ENCODE results near the gene EDC4. TPM values are rescaled to one million over a fixed set of nuclear protein-coding genes. Genes with fewer than 3 reads are reported as not detected.

Gene EDC4
- polyA plus RNA-seq, 2 of the 4 experiments (the other 2 are of a cell fraction) = 21.0 to 54.9 TPM

DNA sequence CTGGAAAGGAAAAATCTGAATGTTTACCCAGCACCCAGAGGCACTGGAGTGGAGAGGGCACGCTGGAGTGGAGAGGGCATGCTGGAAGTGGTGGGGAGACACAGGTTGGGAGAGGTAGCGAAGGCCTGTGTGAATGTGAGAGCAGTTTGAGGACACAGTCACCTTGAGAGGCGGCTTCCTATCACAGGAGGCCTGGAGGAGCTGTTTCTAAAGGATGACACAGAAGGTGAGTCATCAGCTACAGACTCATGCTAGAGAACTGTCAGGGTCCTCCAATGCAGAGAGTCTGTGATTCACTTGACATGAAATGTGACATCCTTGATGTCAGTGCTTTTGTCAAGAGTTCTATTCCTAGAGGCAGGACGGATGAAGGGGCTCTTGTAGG, 45.0 kb downstream of the EDC4 start:
- Histone ChIP-seq H3K9me3 (no peaks in the 10 kb centered on the region), H3K4me2 (peak overlapping the region; percentile 27; the same call in 2 of the 3 replicates), H3K4me3 (no peak overlapping the region), H3K4me1 (peaks cover 16% of the 10 kb centered on the region), H3K27ac (peak overlapping the region in 1 of 2 experiments; percentile 2; a peak in 1 of 6 replicates)
- peak; percentile 89 to 90 for ATAC-seq
- no peak for TF ChIP-seq EHMT2 (IDR thresholded peaks at IDR 0.05; ENCODE audit: low read depth)
- TF ChIP-seq ESRRA (IDR thresholded peaks at IDR 0.05; ENCODE audit: borderline replicate concordance, low read length) = peak; percentile 16; the same call in 1 of the 2 replicates
- peak; percentile 58; the same call in 1 of the 2 replicates for TF ChIP-seq FOSL2 (IDR thresholded peaks at IDR 0.05)
- TF ChIP-seq FOSL2 (CRISPR knock-in tag; IDR thresholded peaks at IDR 0.05) = peak; percentile 95
- no peak for FAIRE-seq
- ChIA-PET CTCF (interaction anchor here (0.6 to 22.2 kb wide), 10 partner anchors 9 to 101 kb away, joined by 3 to 370 read pairs (median 4); partner anchors contain the start of genes EDC4 and NRN1L), POLR2A (interaction anchor here (0.6 to 1.0 kb wide), 4 partner anchors 13 to 111 kb away, joined by 3 to 5 read pairs (median 3); partner anchors contain the start of genes RANBP10 and TSNAXIP1)
- peak; percentile 62 to 88 for DNase-seq (ENCODE audit: low read depth in 1 of 2, low spot score in 1 of 2)
- WGBS (ENCODE audit: missing lambda C conversion rate) = 36% methylated on average over 4 of the region's 4 CpGs

DNA sequence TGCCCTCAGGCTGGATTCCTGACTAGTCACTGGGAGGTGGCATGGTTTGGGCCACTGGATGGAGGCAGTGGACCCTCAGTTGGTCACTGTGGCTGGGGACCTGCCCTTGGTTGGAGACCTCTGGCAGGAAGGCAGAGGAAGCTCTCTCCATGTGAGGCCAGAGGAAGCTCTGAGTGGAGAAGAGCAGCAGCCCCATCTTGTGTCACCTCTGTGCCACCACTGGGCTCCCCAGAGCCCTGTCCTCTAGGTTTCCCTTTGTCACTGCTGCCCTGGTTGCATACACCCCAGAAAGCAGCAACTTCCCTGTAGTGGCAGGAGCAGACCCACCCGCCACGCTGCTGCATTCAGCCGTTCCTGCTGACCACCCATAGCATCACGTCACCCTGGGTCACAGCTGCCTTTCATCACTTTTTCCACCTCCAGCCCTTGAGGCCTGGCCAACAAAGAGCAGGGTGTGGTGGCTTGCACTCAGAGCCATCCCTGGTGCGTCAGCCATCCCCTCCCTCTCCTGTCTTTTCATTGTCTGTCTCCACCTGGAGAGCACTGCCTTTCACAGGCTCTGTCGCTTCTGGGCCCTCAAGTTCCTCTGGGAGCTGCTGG, 46.9 kb downstream of the EDC4 start:
- no peak overlapping the region for H3K27ac ChIP-seq
- ATAC-seq (0 out of 6 replicates have a peak, but pooled peaks of 1 of the 2 experiments have one; percentile 14), DNase-seq (ENCODE audit: low read depth in 1 of 2, low spot score in 1 of 2) (no peak), FAIRE-seq (no peak)
- H3K4me1 ChIP-seq = peaks cover 16% of the 10 kb centered on the region
- H3K4me2 ChIP-seq = no peak overlapping the region
- ChIA-PET CTCF (interaction anchor here (0.9 to 22.2 kb wide), 6 partner anchors 8 to 121 kb away, joined by 3 to 370 read pairs (median 25); partner anchors contain the start of genes CTRL, EDC4 and NRN1L), POLR2A (no interaction called here)
- peak in 1 of 2 experiments; percentile 20; a peak in 1 of 5 replicates for TF ChIP-seq RAD21 (conservative IDR thresholded peaks at IDR 0.05 in 1 of 2, IDR thresholded peaks at IDR 0.05 in 1 of 2)
- TF ChIP-seq ZSCAN20 (CRISPR knock-in tag; IDR thresholded peaks at IDR 0.05) = no peak
- no peak overlapping the region for H3K4me3 ChIP-seq
- 93% methylated on average over 6 of the region's 6 CpGs for WGBS (ENCODE audit: missing lambda C conversion rate)
- no peaks in the 10 kb centered on the region for H3K9me3 ChIP-seq

DNA sequence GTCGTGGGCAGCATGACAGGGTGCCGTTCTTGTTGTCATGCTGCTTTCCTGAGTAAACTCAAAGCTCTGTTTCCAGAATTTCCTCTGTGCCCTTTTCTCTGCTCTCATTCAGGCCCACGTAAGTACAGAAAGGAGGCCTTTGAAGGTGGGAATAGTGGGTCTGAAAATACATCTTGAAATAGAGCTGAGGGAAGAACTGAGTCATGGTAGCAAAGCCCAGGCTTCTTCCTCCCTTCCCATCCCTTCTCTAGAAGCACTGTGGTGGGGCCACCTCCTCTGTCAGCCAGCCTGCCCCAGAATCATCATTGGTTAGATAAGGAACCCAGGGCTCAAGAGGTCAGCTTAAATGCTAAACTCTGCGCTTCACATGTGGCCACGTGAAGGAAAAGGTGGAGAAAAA, 49.4 kb downstream of the EDC4 start:
- CTCF ChIA-PET = interaction anchor here (1.1 to 22.2 kb wide), 4 partner anchors 41 to 428 kb away, joined by 3 to 370 read pairs (median 26); partner anchors contain the start of genes EDC4 and NRN1L
- FAIRE-seq = no peak

DNA sequence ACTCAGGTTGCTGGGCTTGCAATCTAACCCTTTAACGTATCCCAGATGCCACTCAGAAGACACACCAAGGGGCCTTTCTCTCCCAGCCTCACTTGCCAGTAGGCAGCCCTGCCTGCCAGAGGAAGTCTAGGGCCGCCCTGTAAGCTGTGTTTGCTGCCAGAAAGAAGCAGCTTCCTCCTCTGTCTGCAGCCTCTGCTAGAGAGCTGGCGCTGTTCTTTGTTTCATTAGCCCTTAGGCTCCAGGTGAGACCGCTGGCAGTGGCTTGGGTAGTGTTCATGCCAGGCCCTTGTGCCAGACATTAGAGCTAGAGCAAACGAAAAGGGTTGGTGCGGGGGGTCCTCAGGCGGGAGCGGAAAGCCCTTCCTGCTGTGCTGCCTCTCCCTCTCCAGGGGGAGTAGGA, 49.9 kb downstream of the EDC4 start:
- FAIRE-seq (no peak), ATAC-seq (no peak), DNase-seq (ENCODE audit: low read depth in 1 of 2, low spot score in 1 of 2) (no peak)
- no peak overlapping the region for H3K4me3 ChIP-seq
- ChIA-PET POLR2A (no interaction called here), CTCF (interaction anchor here (1.1 to 22.2 kb wide), 4 partner anchors 41 to 429 kb away, joined by 3 to 370 read pairs (median 26); partner anchors contain the start of genes EDC4 and NRN1L)
- no peak overlapping the region for H3K27ac ChIP-seq
- no peak overlapping the region for H3K4me2 ChIP-seq
- no peaks in the 10 kb centered on the region for H3K9me3 ChIP-seq
- WGBS (ENCODE audit: missing lambda C conversion rate) = 83% methylated on average over 8 of the region's 8 CpGs
- no peak for TF ChIP-seq ZNF302 (CRISPR knock-in tag; IDR thresholded peaks at IDR 0.05)
- peaks cover 5% of the 10 kb centered on the region for H3K4me1 ChIP-seq

More for the DNA sequence above, 49.4 kb downstream of the EDC4 start:
- H3K9me3 ChIP-seq = no peaks in the 10 kb centered on the region
- H3K4me1 ChIP-seq = peaks cover 11% of the 10 kb centered on the region
- H3K27ac ChIP-seq = no peak overlapping the region
- DNase-seq (ENCODE audit: low read depth in 1 of 2, low spot score in 1 of 2) = no peak
- 89% methylated on average over 5 of the region's 5 CpGs for WGBS (ENCODE audit: missing lambda C conversion rate)
- H3K4me2 ChIP-seq = no peak overlapping the region
- POLR2A ChIA-PET = no interaction called here
- ATAC-seq = no peak
- no peak overlapping the region for H3K4me3 ChIP-seq
- no peak for TF ChIP-seq MAZ (IDR thresholded peaks at IDR 0.05; ENCODE audit: borderline replicate concordance, low read depth, low read length)
- no peak for TF ChIP-seq KDM5A (IDR thresholded peaks at IDR 0.05)
- TF ChIP-seq POLR2A (IDR thresholded peaks at IDR 0.05; ENCODE audit: low read length) = no peak

DNA sequence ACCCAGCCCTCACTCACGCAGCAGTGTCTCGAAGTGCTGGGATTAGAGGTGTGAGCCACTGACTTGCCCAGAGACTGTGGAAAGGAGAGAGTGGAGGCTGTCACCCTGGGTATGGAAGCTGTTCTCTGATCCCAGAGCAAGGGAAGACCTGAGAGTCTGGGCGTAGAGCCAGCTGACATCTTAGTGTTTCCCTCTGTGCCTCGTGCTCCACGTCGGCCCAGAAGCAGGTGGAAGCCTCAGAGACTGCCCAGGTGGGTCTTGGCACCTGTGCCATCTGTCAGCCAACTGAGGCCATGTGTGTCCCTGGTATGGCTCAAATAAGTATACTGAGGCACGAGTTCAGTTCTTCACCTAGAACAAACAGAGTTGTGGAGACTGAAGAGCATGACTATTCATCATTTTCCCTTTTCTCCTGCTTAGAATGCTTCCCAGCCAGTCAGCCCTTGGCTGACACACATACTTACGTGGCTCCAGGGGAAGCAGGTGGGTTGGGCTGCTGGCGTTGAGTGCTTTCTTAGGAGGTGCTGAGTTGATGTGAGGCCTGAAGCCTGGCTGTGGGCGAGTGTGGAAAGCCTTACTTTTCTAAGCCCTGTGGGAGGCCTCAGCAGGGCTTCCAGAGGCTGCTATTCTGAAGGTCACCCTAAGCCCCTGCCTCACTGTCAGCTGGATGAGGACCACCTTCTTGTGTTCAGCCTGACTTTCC, 50.7 kb downstream of the EDC4 start:
- Histone ChIP-seq H3K4me2 (no peak overlapping the region), H3K9me3 (no peaks in the 10 kb centered on the region), H3K27ac (no peak overlapping the region), H3K4me3 (no peak overlapping the region), H3K4me1 (no peaks in the 10 kb centered on the region)
- FAIRE-seq = no peak
- ATAC-seq = no peak
- no peak for DNase-seq (ENCODE audit: low read depth in 1 of 2, low spot score in 1 of 2)
- CTCF ChIA-PET = interaction anchor here (0.6 to 22.2 kb wide), 5 partner anchors 10 to 430 kb away, joined by 3 to 370 read pairs (median 4); partner anchors contain the start of genes EDC4 and NRN1L
- TF ChIP-seq, protein P1, sequence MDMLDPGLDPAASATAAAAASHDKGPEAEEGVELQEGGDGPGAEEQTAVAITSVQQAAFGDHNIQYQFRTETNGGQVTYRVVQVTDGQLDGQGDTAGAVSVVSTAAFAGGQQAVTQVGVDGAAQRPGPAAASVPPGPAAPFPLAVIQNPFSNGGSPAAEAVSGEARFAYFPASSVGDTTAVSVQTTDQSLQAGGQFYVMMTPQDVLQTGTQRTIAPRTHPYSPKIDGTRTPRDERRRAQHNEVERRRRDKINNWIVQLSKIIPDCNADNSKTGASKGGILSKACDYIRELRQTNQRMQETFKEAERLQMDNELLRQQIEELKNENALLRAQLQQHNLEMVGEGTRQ (IDR thresholded peaks at IDR 0.05) = no peak
- 85% methylated on average over 10 of the region's 10 CpGs for WGBS (ENCODE audit: missing lambda C conversion rate)
- POLR2A ChIA-PET = no interaction called here

All from A549 (cell line).